OCI-LY3 (cell line): Measurements from ENCODE around the gene GAB2.

Experiments
- EZH2phosphoT487 ChIP-seq: fragments of 200-600 bp; shearing (Covaris generic); IDR thresholded peaks from 2 replicates; pipeline ENCODE4 v1.6.1; 2018; ENCODE audit warnings: antibody characterized with exemption, mixed run types, low read depth
- TF ChIP-seq, protein P1 (sequence below): fragments of 200-600, 300-600 bp; sonication (generic); IDR thresholded peaks from 2 replicates; pipeline ENCODE4 v1.5.1; 2014; ENCODE audit warnings: antibody characterized with exemption, low read length, low read depth

- TF ChIP-seq, protein P1, sequence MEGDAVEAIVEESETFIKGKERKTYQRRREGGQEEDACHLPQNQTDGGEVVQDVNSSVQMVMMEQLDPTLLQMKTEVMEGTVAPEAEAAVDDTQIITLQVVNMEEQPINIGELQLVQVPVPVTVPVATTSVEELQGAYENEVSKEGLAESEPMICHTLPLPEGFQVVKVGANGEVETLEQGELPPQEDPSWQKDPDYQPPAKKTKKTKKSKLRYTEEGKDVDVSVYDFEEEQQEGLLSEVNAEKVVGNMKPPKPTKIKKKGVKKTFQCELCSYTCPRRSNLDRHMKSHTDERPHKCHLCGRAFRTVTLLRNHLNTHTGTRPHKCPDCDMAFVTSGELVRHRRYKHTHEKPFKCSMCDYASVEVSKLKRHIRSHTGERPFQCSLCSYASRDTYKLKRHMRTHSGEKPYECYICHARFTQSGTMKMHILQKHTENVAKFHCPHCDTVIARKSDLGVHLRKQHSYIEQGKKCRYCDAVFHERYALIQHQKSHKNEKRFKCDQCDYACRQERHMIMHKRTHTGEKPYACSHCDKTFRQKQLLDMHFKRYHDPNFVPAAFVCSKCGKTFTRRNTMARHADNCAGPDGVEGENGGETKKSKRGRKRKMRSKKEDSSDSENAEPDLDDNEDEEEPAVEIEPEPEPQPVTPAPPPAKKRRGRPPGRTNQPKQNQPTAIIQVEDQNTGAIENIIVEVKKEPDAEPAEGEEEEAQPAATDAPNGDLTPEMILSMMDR = no peak
- TF ChIP-seq EZH2phosphoT487 = no peak
These were observed 43.9 kb downstream of the GAB2 start for GRCh38 chr11:78373689-78374088.
